ENCODE results near the gene CSNK1E.

Gene CSNK1E

GRCh38 chr22:38314933-38315822, 2.1 kb downstream of the CSNK1E start:
- Histone ChIP-seq H3K36me3 (ENCODE audit: insufficient read depth, low read length) (peaks cover 25% of the 10 kb centered on the region; the same call in 1 of the 2 replicates), H3K79me2 (ENCODE audit: insufficient read depth, low read length) (peaks cover 68% of the 10 kb centered on the region), H3K4me2 (ENCODE audit: low read depth, low read length, poor library complexity, severe bottlenecking) (peak overlapping the region; percentile 89), H3K27me3 (ENCODE audit: insufficient read depth, low read length, poor library complexity, severe bottlenecking) (peaks cover 4% of the 10 kb centered on the region), H3K9me2 (replicated peaks; ENCODE audit: low read depth, low read length) (no peaks in the 10 kb centered on the region), H3K4me1 (ENCODE audit: insufficient read depth, low read length, poor library complexity, severe bottlenecking) (peaks cover 49% of the 10 kb centered on the region), H3K9me3 (ENCODE audit: insufficient read depth, low read depth, low read length) (no peaks in the 10 kb centered on the region), H3K9ac (ENCODE audit: low read depth, low read length, poor library complexity, severe bottlenecking) (peak overlapping the region; percentile 95), H3K4me3 (ENCODE audit: low read length, poor library complexity, severe bottlenecking) (peak overlapping the region; percentile 95), H4K20me1 (ENCODE audit: insufficient read depth, low read length, poor library complexity, severe bottlenecking) (peaks cover 61% of the 10 kb centered on the region), H2AFZ (ENCODE audit: low read length) (no peak overlapping the region), H3F3A (ENCODE audit: low read depth) (peaks cover 5% of the 10 kb centered on the region; the same call in 1 of the 2 replicates)
- no peak for TF ChIP-seq EZH2phosphoT487 (IDR thresholded peaks at IDR 0.05; ENCODE audit: borderline replicate concordance)
- TF ChIP-seq CTCF (conservative IDR thresholded peaks at IDR 0.05; ENCODE audit: low read length): no peak

GRCh38 chr22:38314051-38314932, 2.9 kb downstream of the CSNK1E start:
- peak overlapping the region; percentile 95 for H3K4me3 ChIP-seq (ENCODE audit: low read length, poor library complexity, severe bottlenecking)
- H3F3A ChIP-seq (ENCODE audit: low read depth): peaks cover 5% of the 10 kb centered on the region; the same call in 1 of the 2 replicates
- no peak for TF ChIP-seq EZH2phosphoT487 (IDR thresholded peaks at IDR 0.05; ENCODE audit: borderline replicate concordance)
- TF ChIP-seq CTCF (conservative IDR thresholded peaks at IDR 0.05; ENCODE audit: low read length): no peak
- no peak overlapping the region for H2AFZ ChIP-seq (ENCODE audit: low read length)
- no peaks in the 10 kb centered on the region for H3K9me2 ChIP-seq (replicated peaks; ENCODE audit: low read depth, low read length)
- no peaks in the 10 kb centered on the region for H3K9me3 ChIP-seq (ENCODE audit: insufficient read depth, low read depth, low read length)
- H3K9ac ChIP-seq (ENCODE audit: low read depth, low read length, poor library complexity, severe bottlenecking): peak overlapping the region; percentile 95
- H3K36me3 ChIP-seq (ENCODE audit: insufficient read depth, low read length): peaks cover 25% of the 10 kb centered on the region; the same call in 1 of the 2 replicates
- H3K4me2 ChIP-seq (ENCODE audit: low read depth, low read length, poor library complexity, severe bottlenecking): peak overlapping the region; percentile 89
- H3K79me2 ChIP-seq (ENCODE audit: insufficient read depth, low read length): peaks cover 76% of the 10 kb centered on the region
- peaks cover 49% of the 10 kb centered on the region for H3K4me1 ChIP-seq (ENCODE audit: insufficient read depth, low read length, poor library complexity, severe bottlenecking)
- H3K27me3 ChIP-seq (ENCODE audit: insufficient read depth, low read length, poor library complexity, severe bottlenecking): peaks cover 4% of the 10 kb centered on the region
- peaks cover 67% of the 10 kb centered on the region for H4K20me1 ChIP-seq (ENCODE audit: insufficient read depth, low read length, poor library complexity, severe bottlenecking)

- Histone ChIP-seq H3K4me1 (ENCODE audit: insufficient read depth, low read length, poor library complexity, severe bottlenecking) (peaks cover 49% of the 10 kb centered on the region), H2AFZ (ENCODE audit: low read length) (no peak overlapping the region), H3K4me2 (ENCODE audit: low read depth, low read length, poor library complexity, severe bottlenecking) (peak overlapping the region; percentile 89), H3K9me2 (replicated peaks; ENCODE audit: low read depth, low read length) (no peaks in the 10 kb centered on the region), H4K20me1 (ENCODE audit: insufficient read depth, low read length, poor library complexity, severe bottlenecking) (peaks cover 74% of the 10 kb centered on the region), H3K79me2 (ENCODE audit: insufficient read depth, low read length) (peaks cover 85% of the 10 kb centered on the region), H3K9me3 (ENCODE audit: insufficient read depth, low read depth, low read length) (no peaks in the 10 kb centered on the region), H3K36me3 (ENCODE audit: insufficient read depth, low read length) (peaks cover 27% of the 10 kb centered on the region; the same call in 1 of the 2 replicates), H3K9ac (ENCODE audit: low read depth, low read length, poor library complexity, severe bottlenecking) (peak overlapping the region; percentile 95), H3K27me3 (ENCODE audit: insufficient read depth, low read length, poor library complexity, severe bottlenecking) (peaks cover 4% of the 10 kb centered on the region), H3F3A (ENCODE audit: low read depth) (peaks cover 5% of the 10 kb centered on the region; the same call in 1 of the 2 replicates), H3K4me3 (ENCODE audit: low read length, poor library complexity, severe bottlenecking) (peak overlapping the region; percentile 95)
- TF ChIP-seq CTCF (conservative IDR thresholded peaks at IDR 0.05; ENCODE audit: low read length) (no peak), EZH2phosphoT487 (IDR thresholded peaks at IDR 0.05; ENCODE audit: borderline replicate concordance) (no peak)
Observed at GRCh38 chr22:38313384-38313955, 3.8 kb downstream of the CSNK1E start.

Data from Loucy (cell line).